Right lobe of liver (tissue), 6 donors: ENCODE measurements around the gene RCOR1. TPM values are rescaled to one million over a fixed set of nuclear protein-coding genes. Genes with fewer than 3 reads are reported as not detected.

Experiments used
- ATAC-seq, 4 donors: fragments of 200-7000 bp; cut with Tn5 transposase; one replicate each; pipeline ENCODE4 v1.9.1; 2020; ENCODE audit warnings: mild to moderate bottlenecking in 4 of 4, moderate library complexity in 4 of 4
- DNase-seq, 3 donors: peaks; one replicate each; pipeline ENCODE4 v3.0.0-alpha.2; 2020
- H3K27ac ChIP-seq, 3 donors: fragments of 200-600 bp; one replicate each; pipeline ENCODE4 v1.8.0; 2022
- H3K27me3 ChIP-seq, 2 donors: fragments of 200-600 bp; one replicate each; pipeline ENCODE4 v1.8.0; 2022
- H3K36me3 ChIP-seq, 4 donors: fragments of 200-600 bp; sonication (generic) in 1 of 4; one replicate each; pipeline versions ENCODE4 v1.5.1 to v1.8.0; 2017 to 2022; ENCODE audit warnings: control low read depth in 1 of 4
- H3K4me1 ChIP-seq, 4 donors: fragments of 200-600 bp; sonication (generic) in 1 of 4; one replicate each; pipeline versions ENCODE4 v1.5.1 to v1.8.0; 2017 to 2022; ENCODE audit warnings: control low read depth in 1 of 4
- H3K4me3 ChIP-seq, 3 donors: fragments of 200-600 bp; one replicate each; pipeline ENCODE4 v1.8.0; 2022
- H3K9me3 ChIP-seq, 4 donors: fragments of 200-600 bp; sonication (generic) in 1 of 4; one replicate each; pipeline versions ENCODE4 v1.5.1 to v1.8.0; 2017 to 2022; ENCODE audit warnings: control low read depth in 1 of 4
- POLR2A ChIP-seq: fragments of 450-650 bp; IDR thresholded peaks from one replicate; pipeline ENCODE4 v1.6.1; 2017; ENCODE audit warnings: antibody characterized with exemption, mild to moderate bottlenecking
- WGBS: methylation state at CpG from one replicate; pipeline ENCODE4 v1.1.6; 2018; ENCODE audit warnings: low coverage, low lambda C conversion rate; ENCODE audit not compliant: insufficient coverage; ENCODE audit errors: missing lambda C conversion rate; 5-methylcytosine and 5-hydroxymethylcytosine counted together
- intact Hi-C, 2 donors: fragments of 100-400 bp; cut with DNase I; formaldehyde crosslinking; loops; one replicate each; pipeline versions ENCODE4 v1.11.2 to v1.14.1; 2022
- total RNA-seq, 6 experiments: library from RNA; depleted of rRNA in 2 of 6; stranded (reverse); fragments of >200 nt in 2 of 6; fragmentation: NEBNext Ultra II Directional in 3 of 6; extraction: Animal tissue kit (Norgen Biotek cat#: 25700) in 3 of 6; gene quantifications; one replicate each; pipeline versions ENCODE4 v1.1.0 to v1.2.4, GENCODE V29; 2016 to 2023
- TF ChIP-seq, protein P1 (sequence below), 4 donors: fragments of 200-600 bp in 3 of 4; fragments of 450-650 bp in 1 of 4; IDR thresholded peaks; one replicate each; pipeline versions ENCODE4 v1.5.1 to v1.8.0; 2016 to 2022; ENCODE audit warnings: antibody characterized with exemption in 4 of 4, mild to moderate bottlenecking in 2 of 4
- donor health status: DM: no; HTN: yes; CAD: no.
- donor health status: DM: no; HTN: no; CAD: no.
- donor health status: DM: no; HTN: no; CAD: no.
- donor health status: DM: no; HTN: yes; CAD: no.
- donor health status: DM: no; HTN: yes; CAD: no.

The RCOR1 gene
- total RNA-seq, 6 experiments from 2014 or later: 7.5 to 14.1 (median 8.7) TPM

DNA sequence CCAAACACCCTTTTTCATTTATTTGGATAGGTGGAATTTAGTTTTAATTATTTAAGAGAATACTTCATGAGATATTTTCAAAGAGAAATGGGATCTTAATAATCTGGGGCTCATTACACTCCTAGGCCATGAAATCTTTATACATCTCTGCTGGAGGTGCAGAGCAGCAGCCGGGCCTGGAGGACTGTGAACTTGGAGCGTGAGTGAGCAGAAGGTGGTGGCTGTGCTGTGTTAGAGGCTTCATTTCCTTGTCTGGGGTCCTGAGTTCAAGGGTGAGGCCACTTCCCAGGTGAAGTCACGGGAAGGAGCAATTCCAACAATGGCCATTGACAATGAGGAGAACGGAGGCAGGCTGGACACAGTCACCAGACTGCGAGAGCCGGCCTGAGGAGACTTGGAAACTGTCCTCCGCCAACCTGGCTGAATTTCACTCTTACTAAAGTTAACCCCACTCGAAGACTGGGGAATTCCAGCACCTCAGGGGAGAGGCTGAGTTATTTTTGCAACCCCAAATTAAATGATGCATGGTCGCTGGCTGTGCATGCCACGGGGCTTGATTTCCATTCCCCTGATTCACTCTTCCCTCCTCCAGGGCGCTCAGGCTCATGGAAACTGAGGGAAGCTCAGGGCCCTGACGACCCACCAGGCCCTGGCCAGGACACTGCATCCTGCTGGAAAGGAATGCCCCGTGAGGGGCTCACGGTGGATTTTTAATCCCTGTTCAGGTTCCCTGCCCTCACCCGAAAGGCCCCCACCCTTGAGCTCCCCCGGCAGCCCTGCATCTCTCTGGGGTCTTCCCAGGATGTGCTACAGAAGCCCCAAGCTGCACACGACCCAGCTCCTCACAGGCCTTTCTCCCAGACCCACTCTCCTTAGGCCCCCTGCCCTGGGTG, 162.2 kb downstream of the RCOR1 start:
- no peaks in the 10 kb centered on the region for H3K36me3 ChIP-seq
- DNase-seq (peak in 1 of 3 donors; percentile 26), ATAC-seq (no peak)
- H3K4me3 ChIP-seq: no peak overlapping the region
- WGBS: 91% methylated on average over 10 of the region's 17 CpGs
- H3K27me3 ChIP-seq: no peaks in the 10 kb centered on the region
- intact Hi-C loops: no loop called here
- H3K4me1 ChIP-seq: no peaks in the 10 kb centered on the region
- no peaks in the 10 kb centered on the region for H3K9me3 ChIP-seq
- H3K27ac ChIP-seq: no peak overlapping the region
- TF ChIP-seq POLR2A: no peak
- TF ChIP-seq, protein P1, sequence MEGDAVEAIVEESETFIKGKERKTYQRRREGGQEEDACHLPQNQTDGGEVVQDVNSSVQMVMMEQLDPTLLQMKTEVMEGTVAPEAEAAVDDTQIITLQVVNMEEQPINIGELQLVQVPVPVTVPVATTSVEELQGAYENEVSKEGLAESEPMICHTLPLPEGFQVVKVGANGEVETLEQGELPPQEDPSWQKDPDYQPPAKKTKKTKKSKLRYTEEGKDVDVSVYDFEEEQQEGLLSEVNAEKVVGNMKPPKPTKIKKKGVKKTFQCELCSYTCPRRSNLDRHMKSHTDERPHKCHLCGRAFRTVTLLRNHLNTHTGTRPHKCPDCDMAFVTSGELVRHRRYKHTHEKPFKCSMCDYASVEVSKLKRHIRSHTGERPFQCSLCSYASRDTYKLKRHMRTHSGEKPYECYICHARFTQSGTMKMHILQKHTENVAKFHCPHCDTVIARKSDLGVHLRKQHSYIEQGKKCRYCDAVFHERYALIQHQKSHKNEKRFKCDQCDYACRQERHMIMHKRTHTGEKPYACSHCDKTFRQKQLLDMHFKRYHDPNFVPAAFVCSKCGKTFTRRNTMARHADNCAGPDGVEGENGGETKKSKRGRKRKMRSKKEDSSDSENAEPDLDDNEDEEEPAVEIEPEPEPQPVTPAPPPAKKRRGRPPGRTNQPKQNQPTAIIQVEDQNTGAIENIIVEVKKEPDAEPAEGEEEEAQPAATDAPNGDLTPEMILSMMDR (IDR thresholded peaks at IDR 0.05): no peak

GRCh38 chr14:102757646-102758045, 165.2 kb downstream of the RCOR1 start:
- intact Hi-C loops: no loop called here
- H3K4me1 ChIP-seq: no peaks in the 10 kb centered on the region
- ATAC-seq: peak in 1 of 4 donors; percentile 8
- H3K4me3 ChIP-seq: no peak overlapping the region
- no peak for DNase-seq
- H3K27me3 ChIP-seq: no peaks in the 10 kb centered on the region
- no peak overlapping the region for H3K27ac ChIP-seq
- WGBS: no CpG with 5 or more reads among the region's 11 CpGs
- no peaks in the 10 kb centered on the region for H3K9me3 ChIP-seq
- TF ChIP-seq POLR2A: no peak
- TF ChIP-seq, protein P1 (IDR thresholded peaks at IDR 0.05): no peak
- no peaks in the 10 kb centered on the region for H3K36me3 ChIP-seq

DNA sequence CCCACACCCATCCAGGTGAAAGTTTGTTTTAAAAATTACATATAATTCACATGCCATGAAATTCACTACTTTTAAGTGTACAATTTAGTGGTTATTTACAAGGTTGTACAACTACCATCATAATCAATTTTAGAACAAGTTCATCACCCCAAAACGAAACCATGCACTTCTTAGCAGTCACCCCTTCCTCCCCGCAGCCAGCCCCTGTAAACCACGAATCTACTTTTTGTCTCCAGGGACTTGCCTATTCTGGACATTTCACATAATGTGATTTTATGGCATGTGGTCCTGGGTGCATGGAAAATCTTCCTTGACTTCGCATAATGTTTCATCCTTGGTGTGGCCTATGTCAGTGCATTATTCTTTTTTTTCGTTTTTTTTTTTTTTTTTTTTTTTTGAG, 165.6 kb downstream of the RCOR1 start:
- no peaks in the 10 kb centered on the region for H3K27me3 ChIP-seq
- no peak overlapping the region for H3K27ac ChIP-seq
- ATAC-seq (no peak), DNase-seq (no peak)
- TF ChIP-seq POLR2A: no peak
- TF ChIP-seq, protein P1 (IDR thresholded peaks at IDR 0.05): no peak
- H3K9me3 ChIP-seq: no peaks in the 10 kb centered on the region
- H3K4me3 ChIP-seq: no peak overlapping the region
- no peaks in the 10 kb centered on the region for H3K4me1 ChIP-seq
- no peaks in the 10 kb centered on the region for H3K36me3 ChIP-seq
- 90% methylated on average over 4 of the region's 5 CpGs for WGBS
- intact Hi-C loops: no loop called here

DNA sequence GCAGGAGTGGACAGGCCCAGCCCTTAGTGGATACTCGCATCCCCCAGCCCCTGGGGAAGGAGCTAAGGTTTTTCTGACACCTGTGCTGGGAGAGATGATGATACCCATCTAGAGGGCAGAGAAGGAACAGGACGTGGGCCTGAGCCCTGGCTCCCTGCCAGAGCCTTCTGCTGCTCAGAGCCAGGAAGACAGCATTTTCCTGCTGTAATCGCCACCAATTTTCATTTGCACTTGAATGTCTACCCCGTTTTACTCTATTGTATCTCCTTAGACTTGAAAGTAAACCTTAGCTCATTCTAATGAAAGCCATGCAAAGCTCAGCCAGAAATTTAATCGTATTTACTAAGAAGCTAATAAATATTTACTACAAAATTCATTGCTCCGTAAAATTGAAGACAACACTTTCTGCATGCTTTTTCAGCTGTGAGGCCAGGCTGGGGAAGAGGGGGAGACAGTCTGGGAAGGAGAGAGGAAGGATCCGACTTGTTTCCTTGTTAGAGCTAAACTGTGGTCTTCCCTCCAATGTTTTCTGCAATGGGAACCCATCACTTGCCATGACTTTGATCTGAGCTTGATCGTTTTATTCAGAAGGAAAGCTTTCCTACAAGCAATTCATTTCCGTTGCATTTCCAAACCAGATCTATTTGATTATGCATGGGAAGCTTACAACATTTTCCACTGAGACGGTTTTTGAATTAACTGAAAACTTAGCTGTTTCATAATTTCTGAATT, 167.2 kb downstream of the RCOR1 start:
- Histone ChIP-seq H3K27ac (no peak overlapping the region), H3K4me3 (no peak overlapping the region), H3K27me3 (no peaks in the 10 kb centered on the region), H3K36me3 (no peaks in the 10 kb centered on the region), H3K4me1 (no peaks in the 10 kb centered on the region), H3K9me3 (no peaks in the 10 kb centered on the region)
- TF ChIP-seq, protein P1 (IDR thresholded peaks at IDR 0.05): no peak
- no peak for TF ChIP-seq POLR2A
- peak in 2 of 4 donors; percentile 27 for ATAC-seq
- no peak for DNase-seq
- intact Hi-C loops: no loop called here
- WGBS: 62% methylated on average over 9 of the region's 10 CpGs
